ENCODE results near the gene FADS2.

FADS2 gene

GRCh38 chr11:61846362-61847020 lies 18.4 kb downstream of the FADS2 start:
- no peak for DNase-seq (ENCODE audit: low read depth, low spot score)

DNA sequence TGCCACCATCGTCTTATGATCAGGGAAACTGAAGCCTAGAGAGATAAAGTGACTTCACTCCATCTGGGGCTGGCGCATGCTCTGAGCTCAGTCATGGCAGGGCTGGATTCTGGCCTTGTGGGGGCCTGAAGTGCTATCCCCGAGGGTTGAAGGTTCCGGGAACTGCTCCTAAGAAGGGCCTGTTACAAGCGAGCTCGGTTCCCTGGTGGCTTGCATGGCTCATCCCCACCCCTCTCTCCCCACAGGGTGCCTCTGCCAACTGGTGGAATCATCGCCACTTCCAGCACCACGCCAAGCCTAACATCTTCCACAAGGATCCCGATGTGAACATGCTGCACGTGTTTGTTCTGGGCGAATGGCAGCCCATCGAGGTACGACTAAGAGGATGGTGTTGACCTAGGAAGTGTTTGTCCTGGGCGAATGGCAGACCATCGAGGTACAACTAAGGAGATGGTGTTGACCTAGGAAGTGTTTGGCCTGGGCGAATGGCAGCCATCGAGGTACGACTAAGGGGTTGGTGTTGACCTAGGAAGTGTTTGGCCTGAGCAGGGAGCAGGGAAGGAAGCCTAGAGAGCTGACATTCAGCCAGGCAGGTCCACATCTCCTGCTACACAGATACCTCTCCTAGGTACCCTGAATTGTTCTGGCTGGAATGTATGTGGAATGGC lies 19.9 kb downstream of the FADS2 start:
- DNase-seq (ENCODE audit: low read depth, low spot score) = no peak

DNA sequence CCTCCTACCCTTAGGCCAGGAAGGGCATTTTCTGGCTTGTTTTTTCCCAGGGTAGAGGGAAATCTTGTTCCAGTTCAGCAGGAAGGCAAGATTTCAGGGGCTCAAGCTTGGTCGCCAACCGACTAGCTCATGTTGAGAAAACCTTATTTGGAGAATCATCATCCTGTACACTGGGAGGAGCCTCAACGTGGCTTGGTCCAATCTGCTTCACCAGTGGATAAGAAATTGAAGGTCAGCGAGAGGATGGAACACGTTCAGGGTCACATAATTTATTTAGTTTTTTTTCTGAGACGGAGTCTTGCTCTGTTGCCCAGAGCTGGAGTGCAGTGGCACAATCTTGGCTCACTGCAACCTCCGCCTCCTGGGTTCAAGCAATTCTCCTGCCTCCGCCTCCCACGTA lies 20.5 kb downstream of the FADS2 start:
- DNase-seq (ENCODE audit: low read depth, low spot score) = no peak

DNA sequence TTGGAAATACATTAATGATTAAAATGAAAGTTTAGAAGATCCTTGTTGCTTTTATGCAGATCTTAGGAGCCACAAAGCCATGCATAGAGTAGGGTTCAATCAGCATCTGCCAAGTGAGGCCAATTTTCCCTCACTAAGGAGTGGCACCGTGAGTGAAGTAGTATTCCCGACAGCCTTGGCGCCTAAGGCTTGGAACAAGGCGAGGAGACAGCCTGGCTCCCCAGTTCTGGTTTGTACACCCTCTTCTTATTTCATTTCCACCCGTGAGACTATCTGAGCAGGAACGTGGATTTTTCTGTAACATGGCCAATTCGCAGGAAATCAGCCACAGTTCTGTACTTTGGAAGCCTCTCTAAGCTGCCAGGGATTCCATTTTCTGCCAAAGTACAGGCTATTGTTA lies 22.6 kb downstream of the FADS2 start:
- DNase-seq (ENCODE audit: low read depth, low spot score) = no peak

DNA sequence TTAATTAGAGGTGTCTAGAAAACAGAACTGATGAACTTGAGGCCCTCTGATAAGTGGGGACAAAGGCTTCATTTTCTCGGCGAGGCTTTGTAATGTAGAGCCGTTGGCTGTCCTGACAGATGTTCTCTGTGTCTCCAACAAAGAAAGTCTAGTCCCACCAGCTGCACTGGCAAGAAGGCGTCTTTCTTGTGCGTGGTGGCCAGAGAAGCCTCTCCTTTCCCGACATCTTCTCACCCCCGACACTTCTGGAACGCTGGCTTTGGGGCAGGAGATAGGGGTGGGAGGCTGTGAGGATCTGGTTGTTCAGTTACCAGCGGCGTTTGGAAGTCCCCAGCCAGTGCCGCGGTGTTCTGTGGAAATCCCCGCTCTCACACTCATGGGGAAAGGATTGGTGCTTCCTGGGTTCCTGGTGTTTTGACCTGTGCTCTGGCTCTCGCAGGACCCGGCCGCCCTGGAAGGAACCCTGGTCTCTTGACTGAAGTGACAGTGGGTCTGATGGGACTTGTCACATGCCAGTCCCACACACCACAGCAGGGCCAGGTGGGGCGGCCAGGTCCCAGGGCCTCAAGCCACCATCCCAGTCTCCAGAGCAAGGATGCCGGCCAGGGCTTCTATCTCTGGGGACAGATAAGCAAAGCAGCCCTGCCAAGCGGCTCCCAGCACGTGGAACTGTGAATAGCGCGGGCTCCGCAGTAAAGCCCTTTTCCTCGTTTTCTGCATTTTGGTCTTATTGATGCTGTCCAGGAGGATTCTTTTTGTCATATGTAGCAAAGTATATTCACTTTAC lies 23.2 kb downstream of the FADS2 start:
- DNase-seq (ENCODE audit: low read depth, low spot score) = no peak

GRCh38 chr11:61851900-61852295 lies 23.8 kb downstream of the FADS2 start:
- no peak for DNase-seq (ENCODE audit: low read depth, low spot score)

DNA sequence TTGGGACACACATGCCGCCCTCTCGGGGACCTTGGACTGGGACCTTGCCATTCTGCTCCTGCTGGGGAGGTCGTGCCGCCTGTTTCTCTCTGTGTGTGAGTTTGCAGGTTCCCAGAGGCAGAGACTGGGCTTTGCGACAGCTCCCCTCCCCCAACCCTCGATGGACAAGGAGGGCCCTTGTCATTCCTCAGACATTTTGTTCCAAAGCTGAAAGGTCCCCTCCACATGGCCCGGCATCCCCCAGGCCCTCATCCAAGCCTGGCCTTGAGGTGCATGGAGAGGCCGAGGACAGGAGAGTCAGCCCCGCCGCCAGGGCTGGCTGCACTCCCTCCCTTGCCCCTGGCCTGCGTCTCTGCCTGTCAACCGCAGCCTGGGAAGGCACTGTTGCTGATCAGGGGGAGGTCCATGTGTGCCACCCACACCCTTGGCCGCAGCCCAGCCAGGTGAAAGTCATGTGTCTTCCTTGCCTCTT lies 25.6 kb downstream of the FADS2 start:
- no peak for DNase-seq (ENCODE audit: low read depth, low spot score)

DNA sequence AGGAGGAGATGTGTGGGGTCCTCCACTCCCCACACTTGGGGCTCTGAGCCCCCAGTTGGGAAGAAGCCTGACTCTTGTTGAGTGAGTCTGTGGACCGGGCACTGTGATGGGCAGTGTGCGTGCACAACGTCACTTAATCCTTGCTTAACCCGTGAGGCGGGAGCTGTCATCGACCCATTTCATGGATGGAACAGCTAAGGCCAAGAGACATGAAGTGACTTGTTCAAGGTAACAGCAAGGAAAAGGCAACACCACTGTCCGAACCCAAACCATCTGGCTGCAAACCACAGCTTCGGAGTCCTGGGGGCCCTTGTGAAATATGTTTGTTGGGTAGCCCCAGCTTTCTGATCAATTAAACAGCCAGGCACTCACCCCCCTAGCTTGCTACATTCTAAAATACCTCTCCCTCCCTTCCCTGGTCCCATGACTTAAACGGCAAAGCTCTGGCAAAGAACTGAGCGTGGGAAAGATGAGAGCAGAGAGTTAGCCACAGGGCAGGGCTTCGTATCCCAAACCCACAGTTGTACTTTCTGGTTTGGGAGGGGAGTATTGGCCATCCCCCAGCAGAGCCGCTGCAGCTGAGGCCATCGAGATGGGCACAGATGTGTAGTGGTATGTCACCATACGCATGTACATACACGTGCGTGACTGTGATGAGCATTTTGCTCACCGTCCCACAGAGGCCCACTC lies 26.3 kb downstream of the FADS2 start:
- DNase-seq (ENCODE audit: low read depth, low spot score) = no peak

DNA sequence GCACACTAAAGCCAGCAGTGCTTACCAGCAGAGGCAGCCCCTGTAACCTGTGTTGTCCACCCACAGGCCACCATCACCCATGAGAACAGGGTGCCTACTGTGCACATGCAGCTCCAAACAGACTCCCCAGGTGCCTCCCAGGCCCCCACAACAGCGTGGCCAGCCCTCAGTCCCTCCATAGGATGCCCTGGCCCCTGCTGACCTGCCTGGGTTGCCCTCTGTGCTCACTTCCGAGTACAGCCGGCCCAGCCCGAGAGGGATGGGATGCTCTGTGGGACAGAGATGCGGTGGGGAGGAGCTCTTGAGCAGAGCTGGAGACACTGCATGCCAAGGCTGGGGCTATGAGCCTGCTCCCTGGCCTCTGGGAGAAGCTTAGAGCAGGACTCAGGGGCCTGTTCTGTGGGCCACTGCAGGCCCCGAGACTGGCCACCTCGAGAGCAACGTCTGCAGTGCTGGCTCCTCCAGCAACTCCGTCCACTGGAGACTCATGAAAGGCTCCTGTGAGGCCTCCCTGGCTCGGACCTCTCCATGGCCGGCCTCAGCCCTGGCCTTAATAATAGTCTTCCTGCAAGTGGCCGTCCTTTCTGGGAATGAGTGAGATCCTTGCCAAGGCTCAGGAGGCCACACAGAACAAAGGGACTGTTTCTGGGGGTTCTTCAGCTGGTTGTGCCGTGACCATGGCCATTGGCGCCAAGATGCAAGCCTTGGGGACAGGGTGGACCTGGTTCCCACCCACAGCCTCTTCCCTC lies 27.0 kb downstream of the FADS2 start:
- no peak for DNase-seq (ENCODE audit: low read depth, low spot score)

DNA sequence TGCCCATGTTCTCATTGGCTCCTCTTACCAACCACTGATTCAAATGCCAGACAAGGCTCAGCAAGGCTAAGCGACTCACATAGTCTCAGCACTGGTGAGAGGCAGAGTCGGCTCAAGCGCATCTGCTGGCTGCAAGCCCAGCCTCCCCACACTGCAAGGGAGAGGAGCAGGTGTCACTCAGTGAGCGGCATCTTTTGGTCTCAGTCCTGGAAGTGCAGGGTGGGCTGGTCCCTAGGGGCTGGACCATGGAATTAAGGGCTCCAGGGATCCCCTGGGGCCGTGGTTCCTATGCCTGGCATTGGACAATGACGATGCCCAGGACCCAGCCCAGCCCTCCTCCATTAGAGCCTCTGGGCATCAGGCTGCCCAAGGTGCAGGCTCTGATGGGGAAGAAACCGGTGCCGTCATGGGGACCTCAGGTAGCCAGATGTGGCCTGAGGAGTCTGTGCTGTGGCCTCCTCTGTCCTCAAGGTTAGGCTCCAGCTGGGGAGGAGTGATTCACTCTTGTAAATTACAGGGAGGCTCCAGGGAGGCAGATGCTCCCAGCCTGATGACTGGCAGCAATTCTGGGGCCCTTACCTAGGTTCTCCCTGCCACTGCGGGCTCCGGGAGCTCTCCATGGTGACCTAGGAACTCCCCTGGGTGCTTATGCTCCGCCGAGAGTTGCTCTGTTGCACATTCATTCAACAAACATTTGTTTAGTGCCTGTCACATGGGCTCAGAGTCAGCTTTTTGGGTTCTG lies 28.0 kb downstream of the FADS2 start:
- no peak for DNase-seq (ENCODE audit: low read depth, low spot score)

GRCh38 chr11:61860054-61860903 lies 32.2 kb downstream of the FADS2 start:
- DNase-seq (ENCODE audit: low read depth, low spot score) = no peak

- no peak for DNase-seq (ENCODE audit: low read depth, low spot score)
Observed at GRCh38 chr11:61861634-61862033, 33.5 kb downstream of the FADS2 start.

DNA sequence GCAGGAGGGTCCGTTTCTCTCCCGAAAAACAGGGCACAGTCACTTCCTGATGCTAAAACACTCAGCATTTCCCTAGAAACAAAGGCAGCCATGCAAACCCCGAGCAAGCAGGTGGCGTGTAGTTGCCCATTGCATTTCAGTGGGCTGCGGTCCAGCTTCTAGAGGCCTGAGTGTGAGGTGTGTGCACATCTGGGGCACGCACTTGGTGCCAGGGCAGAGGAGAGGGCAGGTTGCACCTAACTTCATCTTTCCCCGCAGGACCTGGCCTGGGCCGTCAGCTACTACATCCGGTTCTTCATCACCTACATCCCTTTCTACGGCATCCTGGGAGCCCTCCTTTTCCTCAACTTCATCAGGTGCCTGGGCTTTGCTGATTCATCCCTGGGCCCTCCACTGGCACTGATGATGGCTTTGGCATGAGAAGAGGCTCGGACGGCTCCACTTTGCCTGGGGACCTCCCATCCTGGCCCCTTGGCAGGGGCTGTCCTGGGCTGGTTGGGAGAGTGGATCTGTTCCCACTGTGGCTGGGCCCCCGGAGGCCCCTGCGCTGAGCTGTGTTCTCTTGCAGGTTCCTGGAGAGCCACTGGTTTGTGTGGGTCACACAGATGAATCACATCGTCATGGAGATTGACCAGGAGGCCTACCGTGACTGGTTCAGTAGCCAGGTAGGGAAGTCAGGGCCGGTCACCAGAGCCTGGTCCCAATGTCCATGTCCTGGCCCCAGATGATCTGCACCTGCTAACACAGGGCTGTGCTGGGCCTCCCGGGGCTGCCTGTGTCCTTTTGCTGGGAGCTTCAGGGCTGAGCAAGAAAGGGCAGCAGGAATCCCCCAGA lies 34.8 kb downstream of the FADS2 start:
- no peak for DNase-seq (ENCODE audit: low read depth, low spot score)

DNA sequence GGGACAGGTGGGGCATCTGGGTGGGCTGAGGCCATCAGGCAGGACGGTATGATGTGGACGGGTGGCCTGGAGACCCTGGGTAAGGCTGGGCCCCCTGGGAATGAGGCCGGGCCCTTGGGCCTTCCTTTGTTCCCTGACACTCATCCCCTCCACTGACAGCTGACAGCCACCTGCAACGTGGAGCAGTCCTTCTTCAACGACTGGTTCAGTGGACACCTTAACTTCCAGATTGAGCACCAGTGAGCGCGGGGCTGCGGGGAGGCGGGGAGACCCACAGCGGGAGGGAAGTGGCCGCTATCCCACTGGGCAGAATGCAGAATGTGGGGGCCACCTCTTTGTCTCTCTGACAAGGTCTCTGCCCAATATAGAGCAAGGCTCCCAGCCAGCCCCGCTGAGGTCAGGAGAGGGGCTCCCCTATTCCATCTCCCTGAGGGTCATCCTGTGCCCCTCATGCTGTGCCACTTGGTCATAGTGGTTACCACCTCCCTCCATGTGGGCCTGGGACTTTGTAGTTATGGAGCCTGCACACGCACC lies 35.5 kb downstream of the FADS2 start:
- DNase-seq (ENCODE audit: low read depth, low spot score) = no peak

DNA sequence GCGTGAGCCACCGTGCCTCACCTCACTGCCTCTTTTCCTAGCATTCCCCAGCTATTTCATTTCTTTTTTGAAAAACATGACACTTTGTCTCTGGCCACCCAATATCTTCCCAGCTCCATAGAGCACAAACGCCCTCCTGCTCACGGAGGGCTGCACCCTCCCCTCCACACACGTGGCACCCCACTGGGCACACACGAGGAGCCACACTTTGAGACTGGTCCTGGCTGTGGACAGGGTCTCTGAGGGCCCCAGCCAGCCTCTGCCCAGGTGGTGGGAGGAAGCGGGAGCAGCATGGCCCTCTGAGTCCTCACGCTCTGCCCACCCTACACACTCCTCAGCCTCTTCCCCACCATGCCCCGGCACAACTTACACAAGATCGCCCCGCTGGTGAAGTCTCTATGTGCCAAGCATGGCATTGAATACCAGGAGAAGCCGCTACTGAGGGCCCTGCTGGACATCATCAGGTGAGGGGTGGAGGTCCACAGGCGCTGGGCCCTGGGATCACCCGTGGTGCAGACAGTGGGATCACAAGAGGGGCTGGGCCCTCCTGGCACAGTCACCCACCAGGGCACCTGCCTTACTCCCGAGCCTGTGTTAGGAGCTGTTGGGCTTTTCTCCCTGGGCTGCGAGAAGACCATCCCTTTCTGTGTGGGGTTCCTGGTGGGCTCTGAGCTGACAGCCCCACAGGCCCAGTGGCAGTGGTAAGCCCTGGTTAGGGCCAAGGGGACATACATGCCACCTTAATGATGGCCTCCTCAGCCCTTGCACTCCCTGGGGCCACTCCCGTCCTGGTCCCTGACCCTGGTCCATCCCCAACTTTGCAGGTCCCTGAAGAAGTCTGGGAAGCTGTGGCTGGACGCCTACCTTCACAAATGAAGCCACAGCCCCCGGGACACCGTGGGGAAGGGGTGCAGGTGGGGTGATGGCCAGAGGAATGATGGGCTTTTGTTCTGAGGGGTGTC lies 37.0 kb downstream of the FADS2 start:
- no peak for DNase-seq (ENCODE audit: low read depth, low spot score)

DNA sequence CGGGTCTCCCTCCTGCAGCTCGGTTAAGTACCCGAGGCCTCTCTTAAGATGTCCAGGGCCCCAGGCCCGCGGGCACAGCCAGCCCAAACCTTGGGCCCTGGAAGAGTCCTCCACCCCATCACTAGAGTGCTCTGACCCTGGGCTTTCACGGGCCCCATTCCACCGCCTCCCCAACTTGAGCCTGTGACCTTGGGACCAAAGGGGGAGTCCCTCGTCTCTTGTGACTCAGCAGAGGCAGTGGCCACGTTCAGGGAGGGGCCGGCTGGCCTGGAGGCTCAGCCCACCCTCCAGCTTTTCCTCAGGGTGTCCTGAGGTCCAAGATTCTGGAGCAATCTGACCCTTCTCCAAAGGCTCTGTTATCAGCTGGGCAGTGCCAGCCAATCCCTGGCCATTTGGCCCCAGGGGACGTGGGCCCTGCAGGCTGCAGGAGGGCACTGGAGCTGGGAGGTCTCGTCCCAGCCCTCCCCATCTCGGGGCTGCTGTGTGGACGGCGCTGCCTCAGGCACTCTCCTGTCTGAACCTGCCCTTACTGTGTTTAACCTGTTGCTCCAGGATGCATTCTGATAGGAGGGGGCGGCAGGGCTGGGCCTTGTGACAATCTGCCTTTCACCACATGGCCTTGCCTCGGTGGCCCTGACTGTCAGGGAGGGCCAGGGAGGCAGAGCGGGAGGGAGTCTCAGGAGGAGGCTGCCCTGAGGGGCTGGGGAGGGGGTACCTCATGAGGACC lies 38.3 kb downstream of the FADS2 start:
- no peak for DNase-seq (ENCODE audit: low read depth, low spot score)

DNA sequence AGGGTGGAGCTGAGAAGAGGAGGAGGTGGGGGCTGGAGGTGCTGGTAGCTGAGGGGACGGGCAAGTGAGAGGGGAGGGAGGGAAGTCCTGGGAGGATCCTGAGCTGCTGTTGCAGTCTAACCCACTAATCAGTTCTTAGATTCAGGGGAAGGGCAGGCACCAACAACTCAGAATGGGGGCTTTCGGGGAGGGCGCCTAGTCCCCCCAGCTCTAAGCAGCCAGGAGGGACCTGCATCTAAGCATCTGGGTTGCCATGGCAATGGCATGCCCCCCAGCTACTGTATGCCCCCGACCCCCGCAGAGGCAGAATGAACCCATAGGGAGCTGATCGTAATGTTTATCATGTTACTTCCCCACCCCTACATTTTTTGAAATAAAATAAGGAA lies 38.9 kb downstream of the FADS2 start:
- no peak for DNase-seq (ENCODE audit: low read depth, low spot score)
